Hair follicle dermal papilla cell (primary cell): ENCODE data around the gene BEND2. TPM values are rescaled to one million over a fixed set of nuclear protein-coding genes. Genes with fewer than 3 reads are reported as not detected.

Experiments
- total RNA-seq: library from RNA; depleted of rRNA; stranded (reverse); fragments of >200 nt; gene quantifications from 2 replicates; pipeline ENCODE4 v1.2.3, GENCODE V29; 2012

Gene BEND2
- not detected in 2 replicates for total RNA-seq

GRCh38 chrX:18220786-18221185 is at the start of gene BEND2:
Gene BEND2, minus strand, starts transcription at chrX:18220886. Its CDS starts 136 bp downstream, at chrX:18220750.

Other genes starting within 250 kb of the BEND2 start
- 2.4 and 2.6 TPM in 2 replicates for gene SCML2, start 133.8 kb upstream of the BEND2 start, total RNA-seq
- gene CDKL5, start 204.7 kb upstream of the BEND2 start, total RNA-seq: 6.7 and 7.3 TPM in 2 replicates